Hepatocyte (in vitro differentiated cells): ENCODE data around the gene RPTOR. TPM values are rescaled to one million over a fixed set of nuclear protein-coding genes. Genes with fewer than 3 reads are reported as not detected.

Source experiments
- DNase-seq: peaks from one replicate; pipeline ENCODE4 v3.0.0-alpha.2; 2016; ENCODE audit warnings: low spot score
- H2AFZ ChIP-seq: fragments of 200-600 bp; sonication (generic); 2 replicates; pipeline ENCODE4 v1.6.0; 2016; ENCODE audit warnings: antibody characterized with exemption, mild to moderate bottlenecking
- H3K27ac ChIP-seq: fragments of 200-600 bp; sonication (generic); 2 replicates; pipeline ENCODE4 v1.5.1; 2016; ENCODE audit warnings: mild to moderate bottlenecking
- H3K27me3 ChIP-seq: fragments of 200-600 bp; sonication (generic); 2 replicates; pipeline ENCODE4 v1.6.1; 2016
- H3K36me3 ChIP-seq: fragments of 200-600 bp; sonication (generic); replicated peaks from 2 replicates; pipeline ENCODE4 v1.5.1; 2016; ENCODE audit warnings: low read depth; ENCODE audit not compliant: insufficient read depth
- H3K4me1 ChIP-seq: fragments of 200-600 bp; sonication (generic); 2 replicates; pipeline ENCODE4 v1.5.1; 2016; ENCODE audit warnings: mild to moderate bottlenecking, moderate library complexity; ENCODE audit not compliant: insufficient read depth
- H3K4me2 ChIP-seq: fragments of 200-600 bp; sonication (generic); 2 replicates; pipeline ENCODE4 v1.6.0; 2016
- H3K4me3 ChIP-seq: fragments of 200-600 bp; sonication (generic); 2 replicates; pipeline ENCODE4 v1.5.1; 2016; ENCODE audit warnings: mild to moderate bottlenecking
- H3K79me2 ChIP-seq: fragments of 200-600 bp; sonication (generic); 2 replicates; pipeline ENCODE4 v1.6.0; 2017; ENCODE audit warnings: mild to moderate bottlenecking
- H3K9me2 ChIP-seq: fragments of 200-600 bp; sonication (generic); replicated peaks from 2 replicates; pipeline ENCODE4 v1.6.0; 2017; ENCODE audit warnings: mild to moderate bottlenecking; ENCODE audit not compliant: insufficient read depth
- H3K9me3 ChIP-seq: fragments of 200-600 bp; sonication (generic); 2 replicates; pipeline ENCODE4 v1.5.1; 2016; ENCODE audit warnings: low read depth, mild to moderate bottlenecking
- H4K20me1 ChIP-seq: fragments of 200-600 bp; sonication (generic); 2 replicates; pipeline ENCODE4 v1.6.0; 2016; ENCODE audit warnings: mild to moderate bottlenecking; ENCODE audit not compliant: insufficient read depth, poor library complexity, severe bottlenecking
- CTCF ChIP-seq: fragments of 200-600 bp; sonication (generic); IDR thresholded peaks from 2 replicates; pipeline ENCODE4 v1.5.1; 2016; ENCODE audit warnings: antibody characterized with exemption, mild to moderate bottlenecking; ENCODE audit not compliant: poor library complexity
- EZH2 ChIP-seq: fragments of 200-600 bp; sonication (generic); IDR thresholded peaks from 2 replicates; pipeline ENCODE4 v1.6.1; 2016; ENCODE audit warnings: antibody characterized with exemption, mild to moderate bottlenecking, borderline replicate concordance
- EZH2phosphoT487 ChIP-seq: fragments of 200-600 bp; sonication (generic); IDR thresholded peaks from one replicate; pipeline ENCODE4 v1.6.1; 2018; ENCODE audit warnings: antibody characterized with exemption, mild to moderate bottlenecking, low read depth, moderate library complexity; ENCODE audit not compliant: unreplicated experiment, severe bottlenecking
- WGBS: methylation state at CpG from one replicate; pipeline ENCODE4 v1.1.6; 2016; ENCODE audit warnings: low lambda C conversion rate; ENCODE audit errors: missing lambda C conversion rate; 5-methylcytosine and 5-hydroxymethylcytosine counted together
- polyA plus RNA-seq: library from polyadenylated mRNA; unstranded; fragments of >200 nt; fragmentation: Nextera tagmentation; extraction: Ambion mirVana; gene quantifications from 2 replicates; pipeline ENCODE4 v1.2.1, GENCODE V29; 2016
- total RNA-seq: library from RNA; depleted of rRNA; stranded (reverse); fragments of >200 nt; gene quantifications from 2 replicates; pipeline ENCODE4 v1.2.3, GENCODE V29; 2014

RPTOR gene
- total and polyA plus RNA-seq, 2 experiments from 2014 or later = 14.1 to 20.6 TPM

- no peak for TF ChIP-seq CTCF
- no peak for TF ChIP-seq EZH2phosphoT487
- H4K20me1 ChIP-seq = no peaks in the 10 kb centered on the region
- H3K27ac ChIP-seq = peak overlapping the region; percentile 85
- DNase-seq = no peak
- no peaks in the 10 kb centered on the region for H3K9me2 ChIP-seq
- no peaks in the 10 kb centered on the region for H3K36me3 ChIP-seq
- WGBS = 98% methylated on average over 29 of the region's 36 CpGs
- peaks cover 17% of the 10 kb centered on the region for H3K4me1 ChIP-seq
- H3K9me3 ChIP-seq = no peaks in the 10 kb centered on the region
- H2AFZ ChIP-seq = no peak overlapping the region
- H3K27me3 ChIP-seq = no peaks in the 10 kb centered on the region
- H3K4me3 ChIP-seq = no peak overlapping the region
- no peaks in the 10 kb centered on the region for H3K79me2 ChIP-seq
- no peak overlapping the region for H3K4me2 ChIP-seq
These were observed 280.2 kb downstream of the RPTOR start for GRCh38 chr17:80824549-80825470.

GRCh38 chr17:80825471-80826345 is 281.1 kb downstream of the RPTOR start:
- Histone ChIP-seq H3K27me3 (no peaks in the 10 kb centered on the region), H4K20me1 (no peaks in the 10 kb centered on the region), H2AFZ (no peak overlapping the region), H3K9me2 (no peaks in the 10 kb centered on the region), H3K79me2 (no peaks in the 10 kb centered on the region), H3K36me3 (no peaks in the 10 kb centered on the region), H3K4me2 (no peak overlapping the region), H3K4me3 (no peak overlapping the region), H3K9me3 (no peaks in the 10 kb centered on the region), H3K27ac (peak overlapping the region; percentile 85), H3K4me1 (peaks cover 17% of the 10 kb centered on the region)
- 90% methylated on average over 28 of the region's 28 CpGs for WGBS
- DNase-seq = peak; percentile 80
- TF ChIP-seq CTCF = no peak
- TF ChIP-seq EZH2phosphoT487 = no peak
- no peak for TF ChIP-seq EZH2

- H3K36me3 ChIP-seq = no peaks in the 10 kb centered on the region
- H3K9me3 ChIP-seq = no peaks in the 10 kb centered on the region
- H3K79me2 ChIP-seq = no peaks in the 10 kb centered on the region
- no peaks in the 10 kb centered on the region for H3K9me2 ChIP-seq
- H2AFZ ChIP-seq = no peak overlapping the region
- H3K27me3 ChIP-seq = no peaks in the 10 kb centered on the region
- TF ChIP-seq EZH2 = no peak
- TF ChIP-seq EZH2phosphoT487 = no peak
- no peak for TF ChIP-seq CTCF
- H4K20me1 ChIP-seq = no peaks in the 10 kb centered on the region
- no peak for DNase-seq
- 97% methylated on average over 23 of the region's 23 CpGs for WGBS
- no peak overlapping the region for H3K4me2 ChIP-seq
- H3K4me1 ChIP-seq = peaks cover 17% of the 10 kb centered on the region
- H3K27ac ChIP-seq = no peak overlapping the region
- no peak overlapping the region for H3K4me3 ChIP-seq
These were observed 281.8 kb downstream of the RPTOR start for GRCh38 chr17:80826346-80826954.
